ENCODE data around the gene SERINC5. TPM values are rescaled to one million over a fixed set of nuclear protein-coding genes. Genes with fewer than 3 reads are reported as not detected.

Gene SERINC5
- total RNA-seq, 4 donors from 2014 or later, result 19.5 to 32.8 (median 25.6) TPM

DNA sequence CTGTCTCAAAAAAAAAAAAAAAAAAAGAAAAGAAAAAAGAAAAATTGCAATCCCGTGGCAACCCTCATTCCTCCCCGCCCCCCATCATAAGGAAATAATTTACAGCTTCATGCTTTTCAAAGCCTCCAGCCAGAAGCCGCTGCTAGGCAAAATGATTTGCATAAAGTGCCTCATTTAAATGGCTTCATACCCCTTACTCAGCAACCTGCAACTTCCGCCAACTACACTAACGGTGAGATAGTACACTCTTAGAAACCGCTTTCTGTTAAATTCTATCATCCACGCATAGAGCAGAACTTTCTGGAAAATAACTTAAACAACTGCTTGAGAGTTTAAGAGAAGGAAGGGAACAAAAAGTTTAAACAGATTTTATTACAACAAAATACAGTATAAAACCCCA, 17.8 kb downstream of the SERINC5 start:
- TF ChIP-seq, protein P1, sequence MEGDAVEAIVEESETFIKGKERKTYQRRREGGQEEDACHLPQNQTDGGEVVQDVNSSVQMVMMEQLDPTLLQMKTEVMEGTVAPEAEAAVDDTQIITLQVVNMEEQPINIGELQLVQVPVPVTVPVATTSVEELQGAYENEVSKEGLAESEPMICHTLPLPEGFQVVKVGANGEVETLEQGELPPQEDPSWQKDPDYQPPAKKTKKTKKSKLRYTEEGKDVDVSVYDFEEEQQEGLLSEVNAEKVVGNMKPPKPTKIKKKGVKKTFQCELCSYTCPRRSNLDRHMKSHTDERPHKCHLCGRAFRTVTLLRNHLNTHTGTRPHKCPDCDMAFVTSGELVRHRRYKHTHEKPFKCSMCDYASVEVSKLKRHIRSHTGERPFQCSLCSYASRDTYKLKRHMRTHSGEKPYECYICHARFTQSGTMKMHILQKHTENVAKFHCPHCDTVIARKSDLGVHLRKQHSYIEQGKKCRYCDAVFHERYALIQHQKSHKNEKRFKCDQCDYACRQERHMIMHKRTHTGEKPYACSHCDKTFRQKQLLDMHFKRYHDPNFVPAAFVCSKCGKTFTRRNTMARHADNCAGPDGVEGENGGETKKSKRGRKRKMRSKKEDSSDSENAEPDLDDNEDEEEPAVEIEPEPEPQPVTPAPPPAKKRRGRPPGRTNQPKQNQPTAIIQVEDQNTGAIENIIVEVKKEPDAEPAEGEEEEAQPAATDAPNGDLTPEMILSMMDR (IDR thresholded peaks at IDR 0.05), result no peak
- ATAC-seq (ENCODE audit: low FRiP score) (no peak), DNase-seq (ENCODE audit: low spot score) (no peak)

DNA sequence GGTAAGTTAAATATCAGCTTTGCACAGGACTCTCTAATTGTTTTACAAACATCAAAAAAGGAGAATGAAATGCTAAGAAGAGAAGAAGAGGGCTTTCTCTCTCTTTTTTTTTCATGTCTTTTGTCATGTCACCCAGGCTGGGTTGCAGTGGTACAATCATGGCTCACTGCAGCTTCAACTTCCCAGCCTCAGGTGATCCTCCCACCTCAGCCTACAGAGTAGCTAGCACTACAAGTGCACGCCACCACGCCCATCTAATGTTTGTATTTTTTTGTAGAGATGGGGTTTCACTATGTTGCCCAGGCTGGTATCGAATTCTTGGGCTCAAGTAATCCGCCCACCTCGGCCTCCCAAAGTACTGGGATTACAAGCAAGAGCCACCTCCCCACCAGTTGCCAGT, 18.6 kb downstream of the SERINC5 start:
- TF ChIP-seq, protein P1 (IDR thresholded peaks at IDR 0.05), result no peak
- ATAC-seq (ENCODE audit: low FRiP score), result no peak
- no peak for DNase-seq (ENCODE audit: low spot score)

DNA sequence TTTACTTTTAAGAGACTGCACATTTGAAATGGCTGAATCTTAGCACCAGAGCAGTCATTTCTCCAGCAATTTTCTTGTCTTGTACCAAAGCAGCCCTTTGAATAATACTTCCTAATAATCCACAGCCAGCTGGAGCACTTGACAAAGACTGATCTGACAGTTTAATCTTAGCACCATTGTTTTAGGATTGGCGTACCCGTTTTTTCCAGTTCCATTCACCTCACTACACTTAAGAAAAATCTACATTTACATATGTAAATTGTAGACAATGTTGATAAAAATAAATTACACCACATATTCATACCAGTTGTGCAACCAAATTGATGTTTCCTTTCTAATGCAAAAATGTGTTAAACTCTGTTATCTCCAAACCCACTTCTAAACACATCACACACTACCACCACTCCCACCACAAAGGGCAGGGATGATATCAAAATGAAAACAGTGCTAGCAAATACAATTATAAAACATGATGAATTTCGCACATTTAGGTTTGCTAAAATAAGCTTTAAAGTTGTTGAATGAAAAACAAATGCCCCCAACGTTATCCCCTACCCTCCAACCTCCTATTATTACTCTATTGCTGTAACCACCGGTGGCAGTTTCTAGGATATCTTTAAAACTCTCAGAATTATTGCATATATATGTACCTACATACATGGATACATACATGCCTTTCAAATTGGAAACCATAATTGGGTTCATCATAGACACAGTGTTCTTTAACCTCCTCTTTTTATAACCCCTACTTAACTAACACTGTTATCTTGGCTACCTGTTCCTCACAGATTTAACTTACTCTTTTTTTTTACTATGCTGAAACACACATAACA, 21.5 kb downstream of the SERINC5 start:
- TF ChIP-seq, protein P1 (IDR thresholded peaks at IDR 0.05), result no peak
- DNase-seq (ENCODE audit: low spot score), result no peak
- no peak for ATAC-seq (ENCODE audit: low FRiP score)

DNA sequence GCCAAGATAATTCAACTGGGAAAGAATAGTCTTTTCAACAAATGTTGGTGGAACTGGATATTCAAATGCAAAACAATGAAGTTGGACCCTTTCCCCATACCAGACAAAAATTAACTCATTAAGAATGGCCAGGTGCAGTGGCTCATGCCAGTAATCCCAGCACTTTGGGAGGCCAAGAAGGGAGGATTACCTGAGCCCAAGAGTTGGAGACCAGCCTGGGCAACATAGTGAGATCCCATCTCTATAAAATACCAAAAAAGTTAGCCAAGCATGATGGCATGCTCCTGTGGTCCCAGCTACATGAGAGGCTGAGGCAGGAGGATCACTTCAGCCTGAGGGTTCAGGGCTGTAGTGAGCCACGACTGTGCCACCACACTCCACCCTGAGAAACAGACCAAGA, 24.2 kb downstream of the SERINC5 start:
- TF ChIP-seq, protein P1 (IDR thresholded peaks at IDR 0.05), result no peak
- ATAC-seq (ENCODE audit: low FRiP score), result no peak
- no peak for DNase-seq (ENCODE audit: low spot score)

DNA sequence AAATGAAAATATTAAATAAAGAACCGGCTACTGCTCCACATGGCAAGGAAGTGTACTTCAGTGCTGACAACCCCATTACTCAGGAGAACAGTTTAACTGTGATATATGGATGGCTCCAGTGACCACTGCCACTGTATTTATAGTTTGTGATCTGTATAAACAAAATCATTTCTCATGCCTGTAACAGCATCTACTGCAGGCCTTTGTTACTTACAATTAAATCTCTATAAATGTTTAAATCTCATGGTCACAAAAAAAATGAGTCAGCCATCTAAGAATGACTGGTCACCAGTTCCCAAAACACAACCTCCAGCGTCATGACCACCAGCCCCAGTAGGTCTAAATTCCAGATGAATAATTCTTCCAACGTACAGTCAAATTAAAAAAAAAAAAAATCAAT, 24.6 kb downstream of the SERINC5 start:
- no peak for ATAC-seq (ENCODE audit: low FRiP score)

DNA sequence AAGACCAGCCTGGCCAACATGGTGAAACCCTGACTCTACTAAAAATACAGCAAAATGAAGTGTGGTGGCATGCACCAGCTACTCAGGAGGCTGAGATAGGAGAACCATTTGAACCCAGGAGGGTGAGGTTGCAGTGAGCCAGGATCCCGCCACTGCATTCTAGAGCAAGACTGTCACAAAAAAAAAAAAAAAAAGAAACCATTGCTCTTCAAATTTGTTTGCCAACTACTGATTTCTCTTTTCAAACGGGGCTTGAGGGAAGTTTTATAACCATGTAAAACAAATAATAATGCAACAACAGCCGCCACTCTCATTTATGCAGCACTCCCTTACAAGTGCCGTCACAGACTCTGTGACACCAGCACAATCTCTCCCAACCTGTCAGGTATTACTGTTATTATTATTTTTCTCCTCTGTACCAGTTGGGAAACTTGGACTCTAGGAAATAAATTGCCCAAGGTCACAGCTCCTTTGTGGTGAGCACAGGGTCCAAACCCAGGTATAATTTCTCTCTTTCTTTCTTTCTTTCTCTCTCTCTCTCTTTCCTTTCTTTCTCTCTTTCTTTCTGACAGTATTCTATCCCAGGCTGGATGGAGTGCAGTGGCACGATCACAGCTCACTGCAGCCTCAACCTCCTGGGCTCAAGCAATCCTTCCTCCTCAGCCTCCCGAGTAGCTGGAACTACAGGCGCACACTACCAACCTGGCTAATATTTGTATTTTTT, 25.4 kb downstream of the SERINC5 start:
- no peak for DNase-seq (ENCODE audit: low spot score)
- no peak for ATAC-seq (ENCODE audit: low FRiP score)

More for the DNA sequence above, 24.6 kb downstream of the SERINC5 start:
- TF ChIP-seq, protein P1 (IDR thresholded peaks at IDR 0.05), result no peak
- DNase-seq (ENCODE audit: low spot score), result no peak

More for the DNA sequence above, 25.4 kb downstream of the SERINC5 start:
- TF ChIP-seq, protein P1 (IDR thresholded peaks at IDR 0.05), result no peak

All from omental fat pad (tissue), 4 donors.